HG03457 (cell line): ENCODE measurements around the gene GNAO1.

Source experiments
- ATAC-seq: cut with Tn5 transposase; IDR thresholded peaks from one replicate; pipeline ENCODE4 v1.9.1; 2021; ENCODE audit warnings: moderate number of reproducible peaks; ENCODE audit not compliant: unreplicated experiment

Gene GNAO1

GRCh38 chr16:56344518-56345405 lies 153.5 kb downstream of the GNAO1 start:
- no peak for ATAC-seq

GRCh38 chr16:56345406-56346050 lies 154.2 kb downstream of the GNAO1 start:
- ATAC-seq = no peak

- ATAC-seq = no peak
These were observed 155.0 kb downstream of the GNAO1 start for GRCh38 chr16:56346131-56346890.

GRCh38 chr16:56347166-56347565 lies 155.9 kb downstream of the GNAO1 start:
- ATAC-seq = no peak

- no peak for ATAC-seq
These were observed 156.4 kb downstream of the GNAO1 start for GRCh38 chr16:56347670-56348069.

GRCh38 chr16:56348168-56349085 lies 157.1 kb downstream of the GNAO1 start:
- no peak for ATAC-seq

- no peak for ATAC-seq
These were observed 157.8 kb downstream of the GNAO1 start for GRCh38 chr16:56349086-56349415.

GRCh38 chr16:56349711-56350161 lies 158.4 kb downstream of the GNAO1 start:
- ATAC-seq = no peak

GRCh38 chr16:56350491-56351405 lies 159.5 kb downstream of the GNAO1 start:
- ATAC-seq = no peak

- ATAC-seq = no peak
These were observed 160.2 kb downstream of the GNAO1 start for GRCh38 chr16:56351481-56351880.

GRCh38 chr16:56352351-56353053 lies 161.2 kb downstream of the GNAO1 start:
- ATAC-seq = no peak

GRCh38 chr16:56353054-56353921 lies 162.0 kb downstream of the GNAO1 start:
- no peak for ATAC-seq

GRCh38 chr16:56354016-56354415 lies 162.7 kb downstream of the GNAO1 start:
- ATAC-seq = no peak

GRCh38 chr16:56354746-56355145 lies 163.5 kb downstream of the GNAO1 start:
- no peak for ATAC-seq

- ATAC-seq = no peak
These were observed 163.9 kb downstream of the GNAO1 start for GRCh38 chr16:56355221-56355620.

GRCh38 chr16:56355786-56356275 lies 164.5 kb downstream of the GNAO1 start:
- no peak for ATAC-seq
